ENCODE results near the gene ADCY4. TPM values are rescaled to one million over a fixed set of nuclear protein-coding genes. Genes with fewer than 3 reads are reported as not detected.

Gene ADCY4
- total and polyA plus RNA-seq, 2 of the 13 experiments (the other 11 are each of a cell fraction or from before 2014, with no cell fraction given) = 0.03 TPM; not detected in 1

DNA sequence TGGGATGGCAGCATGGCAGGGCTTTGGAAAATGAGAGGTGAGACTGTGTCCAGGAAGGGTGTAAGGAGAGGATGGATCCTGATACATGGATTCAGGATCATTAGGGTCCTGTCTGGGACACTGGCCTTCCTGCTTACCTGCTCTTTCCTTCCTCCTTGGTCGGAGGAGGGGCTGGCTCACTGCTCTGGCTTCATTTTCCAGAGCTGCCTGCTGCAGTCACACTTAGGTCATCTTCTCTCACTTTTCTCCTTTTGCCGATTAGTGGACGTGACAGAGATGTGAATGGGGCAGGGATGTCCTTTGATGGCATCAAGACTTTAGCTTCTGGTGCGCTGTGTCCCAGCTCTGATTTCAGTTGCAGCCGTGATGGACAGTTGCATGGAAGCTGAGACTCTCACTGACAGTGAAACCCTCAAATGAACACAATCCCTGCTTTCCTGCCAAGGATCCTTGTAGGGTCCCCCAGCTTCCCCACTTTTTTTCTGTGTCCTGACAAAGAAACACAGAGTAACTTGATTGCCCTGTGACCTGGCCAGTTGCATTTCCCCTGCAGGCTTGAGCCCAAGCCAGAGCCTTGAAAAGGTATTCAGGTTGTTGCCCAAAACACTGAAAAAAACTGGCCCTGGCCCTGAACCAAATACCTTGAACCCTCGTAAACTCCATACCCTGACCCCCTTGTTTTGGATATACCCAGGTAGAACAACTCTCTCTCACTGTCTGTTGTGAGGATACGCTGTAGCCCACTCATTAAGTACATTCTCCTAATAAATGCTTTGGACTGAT, 26.3 kb downstream of the ADCY4 start (continued):
- TF ChIP-seq ZNF713 (CRISPR knock-in tag; IDR thresholded peaks at IDR 0.05) = 0 out of 2 replicates have a peak, but pooled peaks have one; percentile 73
- TF ChIP-seq, protein P1, sequence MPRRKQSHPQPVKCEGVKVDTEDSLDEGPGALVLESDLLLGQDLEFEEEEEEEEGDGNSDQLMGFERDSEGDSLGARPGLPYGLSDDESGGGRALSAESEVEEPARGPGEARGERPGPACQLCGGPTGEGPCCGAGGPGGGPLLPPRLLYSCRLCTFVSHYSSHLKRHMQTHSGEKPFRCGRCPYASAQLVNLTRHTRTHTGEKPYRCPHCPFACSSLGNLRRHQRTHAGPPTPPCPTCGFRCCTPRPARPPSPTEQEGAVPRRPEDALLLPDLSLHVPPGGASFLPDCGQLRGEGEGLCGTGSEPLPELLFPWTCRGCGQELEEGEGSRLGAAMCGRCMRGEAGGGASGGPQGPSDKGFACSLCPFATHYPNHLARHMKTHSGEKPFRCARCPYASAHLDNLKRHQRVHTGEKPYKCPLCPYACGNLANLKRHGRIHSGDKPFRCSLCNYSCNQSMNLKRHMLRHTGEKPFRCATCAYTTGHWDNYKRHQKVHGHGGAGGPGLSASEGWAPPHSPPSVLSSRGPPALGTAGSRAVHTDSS (CRISPR knock-in tag; conservative IDR thresholded peaks at IDR 0.05) = 0 out of 2 replicates have a peak, but pooled peaks have one; percentile 66
- TF ChIP-seq, protein P2, sequence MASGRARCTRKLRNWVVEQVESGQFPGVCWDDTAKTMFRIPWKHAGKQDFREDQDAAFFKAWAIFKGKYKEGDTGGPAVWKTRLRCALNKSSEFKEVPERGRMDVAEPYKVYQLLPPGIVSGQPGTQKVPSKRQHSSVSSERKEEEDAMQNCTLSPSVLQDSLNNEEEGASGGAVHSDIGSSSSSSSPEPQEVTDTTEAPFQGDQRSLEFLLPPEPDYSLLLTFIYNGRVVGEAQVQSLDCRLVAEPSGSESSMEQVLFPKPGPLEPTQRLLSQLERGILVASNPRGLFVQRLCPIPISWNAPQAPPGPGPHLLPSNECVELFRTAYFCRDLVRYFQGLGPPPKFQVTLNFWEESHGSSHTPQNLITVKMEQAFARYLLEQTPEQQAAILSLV (CRISPR knock-in tag; IDR thresholded peaks at IDR 0.05; ENCODE audit: borderline replicate concordance) = no peak; the same call in 1 of the 2 replicates
- TF ChIP-seq, protein P3, sequence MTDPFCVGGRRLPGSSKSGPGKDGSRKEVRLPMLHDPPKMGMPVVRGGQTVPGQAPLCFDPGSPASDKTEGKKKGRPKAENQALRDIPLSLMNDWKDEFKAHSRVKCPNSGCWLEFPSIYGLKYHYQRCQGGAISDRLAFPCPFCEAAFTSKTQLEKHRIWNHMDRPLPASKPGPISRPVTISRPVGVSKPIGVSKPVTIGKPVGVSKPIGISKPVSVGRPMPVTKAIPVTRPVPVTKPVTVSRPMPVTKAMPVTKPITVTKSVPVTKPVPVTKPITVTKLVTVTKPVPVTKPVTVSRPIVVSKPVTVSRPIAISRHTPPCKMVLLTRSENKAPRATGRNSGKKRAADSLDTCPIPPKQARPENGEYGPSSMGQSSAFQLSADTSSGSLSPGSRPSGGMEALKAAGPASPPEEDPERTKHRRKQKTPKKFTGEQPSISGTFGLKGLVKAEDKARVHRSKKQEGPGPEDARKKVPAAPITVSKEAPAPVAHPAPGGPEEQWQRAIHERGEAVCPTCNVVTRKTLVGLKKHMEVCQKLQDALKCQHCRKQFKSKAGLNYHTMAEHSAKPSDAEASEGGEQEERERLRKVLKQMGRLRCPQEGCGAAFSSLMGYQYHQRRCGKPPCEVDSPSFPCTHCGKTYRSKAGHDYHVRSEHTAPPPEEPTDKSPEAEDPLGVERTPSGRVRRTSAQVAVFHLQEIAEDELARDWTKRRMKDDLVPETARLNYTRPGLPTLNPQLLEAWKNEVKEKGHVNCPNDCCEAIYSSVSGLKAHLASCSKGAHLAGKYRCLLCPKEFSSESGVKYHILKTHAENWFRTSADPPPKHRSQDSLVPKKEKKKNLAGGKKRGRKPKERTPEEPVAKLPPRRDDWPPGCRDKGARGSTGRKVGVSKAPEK (CRISPR knock-in tag; IDR thresholded peaks at IDR 0.05; ENCODE audit: borderline replicate concordance) = no peak
- no peak for TF ChIP-seq ZNF20 (CRISPR knock-in tag; IDR thresholded peaks at IDR 0.05)
- TF ChIP-seq ZNF644 (CRISPR knock-in tag; IDR thresholded peaks at IDR 0.05; ENCODE audit: low read depth) = no peak
- no peak; the same call in none of the 2 replicates for TF ChIP-seq ZNF143 (CRISPR knock-in tag; IDR thresholded peaks at IDR 0.05)
- TF ChIP-seq, protein P4, sequence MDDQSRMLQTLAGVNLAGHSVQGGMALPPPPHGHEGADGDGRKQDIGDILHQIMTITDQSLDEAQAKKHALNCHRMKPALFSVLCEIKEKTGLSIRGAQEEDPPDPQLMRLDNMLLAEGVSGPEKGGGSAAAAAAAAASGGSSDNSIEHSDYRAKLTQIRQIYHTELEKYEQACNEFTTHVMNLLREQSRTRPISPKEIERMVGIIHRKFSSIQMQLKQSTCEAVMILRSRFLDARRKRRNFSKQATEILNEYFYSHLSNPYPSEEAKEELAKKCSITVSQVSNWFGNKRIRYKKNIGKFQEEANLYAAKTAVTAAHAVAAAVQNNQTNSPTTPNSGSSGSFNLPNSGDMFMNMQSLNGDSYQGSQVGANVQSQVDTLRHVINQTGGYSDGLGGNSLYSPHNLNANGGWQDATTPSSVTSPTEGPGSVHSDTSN (CRISPR knock-in tag; IDR thresholded peaks at IDR 0.05; ENCODE audit: borderline replicate concordance) = no peak
- TF ChIP-seq ERF (CRISPR knock-in tag; IDR thresholded peaks at IDR 0.05) = no peak
- TF ChIP-seq ZNF30 (CRISPR knock-in tag; IDR thresholded peaks at IDR 0.05) = no peak
- TF ChIP-seq, protein P5, sequence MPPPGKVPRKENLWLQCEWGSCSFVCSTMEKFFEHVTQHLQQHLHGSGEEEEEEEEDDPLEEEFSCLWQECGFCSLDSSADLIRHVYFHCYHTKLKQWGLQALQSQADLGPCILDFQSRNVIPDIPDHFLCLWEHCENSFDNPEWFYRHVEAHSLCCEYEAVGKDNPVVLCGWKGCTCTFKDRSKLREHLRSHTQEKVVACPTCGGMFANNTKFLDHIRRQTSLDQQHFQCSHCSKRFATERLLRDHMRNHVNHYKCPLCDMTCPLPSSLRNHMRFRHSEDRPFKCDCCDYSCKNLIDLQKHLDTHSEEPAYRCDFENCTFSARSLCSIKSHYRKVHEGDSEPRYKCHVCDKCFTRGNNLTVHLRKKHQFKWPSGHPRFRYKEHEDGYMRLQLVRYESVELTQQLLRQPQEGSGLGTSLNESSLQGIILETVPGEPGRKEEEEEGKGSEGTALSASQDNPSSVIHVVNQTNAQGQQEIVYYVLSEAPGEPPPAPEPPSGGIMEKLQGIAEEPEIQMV (CRISPR knock-in tag; IDR thresholded peaks at IDR 0.05; ENCODE audit: low read depth) = no peak
- TF ChIP-seq, protein P6, sequence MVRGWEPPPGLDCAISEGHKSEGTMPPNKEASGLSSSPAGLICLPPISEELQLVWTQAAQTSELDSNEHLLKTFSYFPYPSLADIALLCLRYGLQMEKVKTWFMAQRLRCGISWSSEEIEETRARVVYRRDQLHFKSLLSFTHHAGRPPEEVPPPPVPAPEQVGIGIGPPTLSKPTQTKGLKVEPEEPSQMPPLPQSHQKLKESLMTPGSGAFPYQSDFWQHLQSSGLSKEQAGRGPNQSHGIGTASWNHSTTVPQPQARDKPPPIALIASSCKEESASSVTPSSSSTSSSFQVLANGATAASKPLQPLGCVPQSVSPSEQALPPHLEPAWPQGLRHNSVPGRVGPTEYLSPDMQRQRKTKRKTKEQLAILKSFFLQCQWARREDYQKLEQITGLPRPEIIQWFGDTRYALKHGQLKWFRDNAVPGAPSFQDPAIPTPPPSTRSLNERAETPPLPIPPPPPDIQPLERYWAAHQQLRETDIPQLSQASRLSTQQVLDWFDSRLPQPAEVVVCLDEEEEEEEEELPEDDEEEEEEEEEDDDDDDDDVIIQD (CRISPR knock-in tag; IDR thresholded peaks at IDR 0.05; ENCODE audit: low read depth) = no peak
- TF ChIP-seq, protein P7, sequence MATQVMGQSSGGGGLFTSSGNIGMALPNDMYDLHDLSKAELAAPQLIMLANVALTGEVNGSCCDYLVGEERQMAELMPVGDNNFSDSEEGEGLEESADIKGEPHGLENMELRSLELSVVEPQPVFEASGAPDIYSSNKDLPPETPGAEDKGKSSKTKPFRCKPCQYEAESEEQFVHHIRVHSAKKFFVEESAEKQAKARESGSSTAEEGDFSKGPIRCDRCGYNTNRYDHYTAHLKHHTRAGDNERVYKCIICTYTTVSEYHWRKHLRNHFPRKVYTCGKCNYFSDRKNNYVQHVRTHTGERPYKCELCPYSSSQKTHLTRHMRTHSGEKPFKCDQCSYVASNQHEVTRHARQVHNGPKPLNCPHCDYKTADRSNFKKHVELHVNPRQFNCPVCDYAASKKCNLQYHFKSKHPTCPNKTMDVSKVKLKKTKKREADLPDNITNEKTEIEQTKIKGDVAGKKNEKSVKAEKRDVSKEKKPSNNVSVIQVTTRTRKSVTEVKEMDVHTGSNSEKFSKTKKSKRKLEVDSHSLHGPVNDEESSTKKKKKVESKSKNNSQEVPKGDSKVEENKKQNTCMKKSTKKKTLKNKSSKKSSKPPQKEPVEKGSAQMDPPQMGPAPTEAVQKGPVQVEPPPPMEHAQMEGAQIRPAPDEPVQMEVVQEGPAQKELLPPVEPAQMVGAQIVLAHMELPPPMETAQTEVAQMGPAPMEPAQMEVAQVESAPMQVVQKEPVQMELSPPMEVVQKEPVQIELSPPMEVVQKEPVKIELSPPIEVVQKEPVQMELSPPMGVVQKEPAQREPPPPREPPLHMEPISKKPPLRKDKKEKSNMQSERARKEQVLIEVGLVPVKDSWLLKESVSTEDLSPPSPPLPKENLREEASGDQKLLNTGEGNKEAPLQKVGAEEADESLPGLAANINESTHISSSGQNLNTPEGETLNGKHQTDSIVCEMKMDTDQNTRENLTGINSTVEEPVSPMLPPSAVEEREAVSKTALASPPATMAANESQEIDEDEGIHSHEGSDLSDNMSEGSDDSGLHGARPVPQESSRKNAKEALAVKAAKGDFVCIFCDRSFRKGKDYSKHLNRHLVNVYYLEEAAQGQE (IDR thresholded peaks at IDR 0.05; ENCODE audit: borderline replicate concordance in 1 of 2, low read depth in 1 of 2, low read length in 2 of 2) = no peak

Measured in HepG2 (cell line).